ENCODE data around the gene RFNG. TPM values are rescaled to one million over a fixed set of nuclear protein-coding genes. Genes with fewer than 3 reads are reported as not detected.

The RFNG gene, protein sequence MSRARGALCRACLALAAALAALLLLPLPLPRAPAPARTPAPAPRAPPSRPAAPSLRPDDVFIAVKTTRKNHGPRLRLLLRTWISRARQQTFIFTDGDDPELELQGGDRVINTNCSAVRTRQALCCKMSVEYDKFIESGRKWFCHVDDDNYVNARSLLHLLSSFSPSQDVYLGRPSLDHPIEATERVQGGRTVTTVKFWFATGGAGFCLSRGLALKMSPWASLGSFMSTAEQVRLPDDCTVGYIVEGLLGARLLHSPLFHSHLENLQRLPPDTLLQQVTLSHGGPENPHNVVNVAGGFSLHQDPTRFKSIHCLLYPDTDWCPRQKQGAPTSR
- total RNA-seq (10 to 100 TPM; 12.5 to 66.5 (median 28.3) TPM), polyA plus RNA-seq (10 to 100 TPM; 22.5 to 55.2 (median 26.0) TPM)
- long read RNA-seq, donor 1, transcript RFNG-209 (1 exons, 2,886 nt): major isoform, 7 of 11 reads
- long read RNA-seq, donor 1, partial matches to known transcripts: 0 of 11 reads
- long read RNA-seq, donor 1, other reads (novel, unspliced or antisense): 0 of 11 reads
- long read RNA-seq, donor 2, transcript RFNG-209 (1 exons, 2,886 nt): major isoform, 6 of 12 reads
- long read RNA-seq, donor 2, partial matches to known transcripts: 0 of 12 reads
- long read RNA-seq, donor 2, other reads (novel, unspliced or antisense): 0 of 12 reads
- long read RNA-seq, donor 3, partial matches to known transcripts: 0 of 7 reads
- long read RNA-seq, donor 3, other reads (novel, unspliced or antisense): 0 of 7 reads
- long read RNA-seq, donor 4, partial matches to known transcripts: 0 of 1 reads
- long read RNA-seq, donor 4, other reads (novel, unspliced or antisense): 0 of 1 reads
- long read RNA-seq, donor 5, transcript RFNG-209 (1 exons, 2,886 nt): major isoform, 7 of 14 reads
- long read RNA-seq, donor 5, partial matches to known transcripts: 0 of 14 reads
- long read RNA-seq, donor 5, other reads (novel, unspliced or antisense): 0 of 14 reads
- long read RNA-seq, donor 6, transcript RFNG-201 (8 exons, 1,828 nt): major isoform, 15 of 209 reads
- long read RNA-seq, donor 6, transcript RFNG-209 (1 exons, 2,886 nt): minor isoform, 14 of 209 reads
- long read RNA-seq, donor 6, partial matches to known transcripts: 140 of 209 reads
- long read RNA-seq, donor 6, other reads (novel, unspliced or antisense): 37 of 209 reads
- long read RNA-seq, donor 7, transcript RFNG-209 (1 exons, 2,886 nt): major isoform, 9 of 17 reads
- long read RNA-seq, donor 7, partial matches to known transcripts: 0 of 17 reads
- long read RNA-seq, donor 7, other reads (novel, unspliced or antisense): 0 of 17 reads
- long read RNA-seq, donor 8, transcript RFNG-209 (1 exons, 2,886 nt): major isoform, 13 of 17 reads
- long read RNA-seq, donor 8, partial matches to known transcripts: 0 of 17 reads
- long read RNA-seq, donor 8, other reads (novel, unspliced or antisense): 0 of 17 reads
- long read RNA-seq, donor 9, transcript RFNG-209 (1 exons, 2,886 nt): major isoform, 15 of 22 reads
- long read RNA-seq, donor 9, transcript RFNG-201 (8 exons, 1,828 nt): minor isoform, 5 of 22 reads
- long read RNA-seq, donor 9, partial matches to known transcripts: 0 of 22 reads
- long read RNA-seq, donor 9, other reads (novel, unspliced or antisense): 0 of 22 reads
- long read RNA-seq, donor 10, partial matches to known transcripts: 0 of 4 reads
- long read RNA-seq, donor 10, other reads (novel, unspliced or antisense): 0 of 4 reads

DNA sequence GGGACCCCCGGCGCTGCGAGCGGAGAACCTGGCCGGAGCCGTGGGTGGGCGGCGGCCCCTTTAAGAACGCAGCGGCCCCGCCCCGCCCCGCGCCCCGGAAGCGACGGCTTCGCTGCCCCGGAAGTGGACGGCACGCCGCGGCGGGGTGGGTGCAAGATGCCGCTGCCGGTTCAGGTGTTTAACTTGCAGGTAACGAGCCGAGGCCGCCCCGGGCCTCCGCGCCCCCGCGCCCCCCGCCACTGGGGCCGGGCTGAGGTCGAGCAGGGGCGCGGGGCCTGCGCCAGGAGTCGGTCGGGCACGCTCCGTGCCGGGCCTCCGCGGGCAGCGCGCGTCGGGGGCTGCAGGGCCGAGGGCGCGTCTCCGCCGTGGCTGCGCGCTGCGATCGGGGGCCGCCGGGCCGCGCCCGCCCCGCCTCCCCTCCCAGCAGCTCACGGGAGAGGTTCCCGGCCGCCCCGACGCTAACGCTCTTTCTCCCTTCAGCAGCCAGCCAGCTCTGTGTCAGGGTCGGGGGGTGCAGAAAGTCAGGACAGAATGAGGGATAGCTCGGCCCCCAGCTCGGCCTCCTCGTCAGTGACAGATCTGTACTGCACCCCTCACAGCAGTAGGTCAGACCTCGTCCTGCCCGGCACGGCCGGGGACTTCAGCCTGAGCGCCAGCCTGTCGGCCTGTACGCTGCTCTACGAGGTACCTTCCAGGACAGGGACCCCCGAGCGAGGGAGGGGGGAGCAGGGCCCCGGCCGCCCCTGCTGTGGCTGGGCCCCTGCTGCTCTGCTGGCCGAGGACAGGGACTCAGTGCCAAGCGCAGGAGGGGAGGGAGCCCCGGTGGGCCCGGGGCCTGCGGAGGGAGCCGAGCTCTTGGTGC lies at the start of gene RFNG, which contains the start of gene GPS1:
Gene RFNG (minus strand): TSS at position 36 of the 862 bp plus-strand sequence. CDS start 45 bp downstream, outside the sequence.
Gene GPS1 (plus strand): TSS at position 123 of the 862 bp plus-strand sequence. CDS start 34 bp downstream, at position 157.
- Histone ChIP-seq H3K27me3 (no peaks in the 10 kb centered on the region), H3K4me1 (peaks cover 28 to 55% (median 48%) of the 10 kb centered on the region in 4 donors), H3K9me3 (no peaks in the 10 kb centered on the region), H3K4me3 (peak within 1 kb of the TSS; percentile 67 to 88 (median 86)), H3K36me3 (peaks cover 29 to 72% (median 68%) of the 10 kb centered on the region in 4 donors), H3K27ac (peak within 1 kb of the TSS; percentile 50 to 85 (median 82))
- 0 to 2% (median 1%) methylated on average over 30 to 94 of the region's 94 CpGs for WGBS, 5 donors
- TF ChIP-seq, protein P1, sequence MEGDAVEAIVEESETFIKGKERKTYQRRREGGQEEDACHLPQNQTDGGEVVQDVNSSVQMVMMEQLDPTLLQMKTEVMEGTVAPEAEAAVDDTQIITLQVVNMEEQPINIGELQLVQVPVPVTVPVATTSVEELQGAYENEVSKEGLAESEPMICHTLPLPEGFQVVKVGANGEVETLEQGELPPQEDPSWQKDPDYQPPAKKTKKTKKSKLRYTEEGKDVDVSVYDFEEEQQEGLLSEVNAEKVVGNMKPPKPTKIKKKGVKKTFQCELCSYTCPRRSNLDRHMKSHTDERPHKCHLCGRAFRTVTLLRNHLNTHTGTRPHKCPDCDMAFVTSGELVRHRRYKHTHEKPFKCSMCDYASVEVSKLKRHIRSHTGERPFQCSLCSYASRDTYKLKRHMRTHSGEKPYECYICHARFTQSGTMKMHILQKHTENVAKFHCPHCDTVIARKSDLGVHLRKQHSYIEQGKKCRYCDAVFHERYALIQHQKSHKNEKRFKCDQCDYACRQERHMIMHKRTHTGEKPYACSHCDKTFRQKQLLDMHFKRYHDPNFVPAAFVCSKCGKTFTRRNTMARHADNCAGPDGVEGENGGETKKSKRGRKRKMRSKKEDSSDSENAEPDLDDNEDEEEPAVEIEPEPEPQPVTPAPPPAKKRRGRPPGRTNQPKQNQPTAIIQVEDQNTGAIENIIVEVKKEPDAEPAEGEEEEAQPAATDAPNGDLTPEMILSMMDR (IDR thresholded peaks at IDR 0.05): no peak
- TF ChIP-seq POLR2A (IDR thresholded peaks at IDR 0.05) (no peak), EP300 (IDR thresholded peaks at IDR 0.05) (no peak), POLR2AphosphoS5 (IDR thresholded peaks at IDR 0.05) (peak; percentile 31 to 73 (median 40))
- intact Hi-C loops (cut with DNase I; ENCODE audit: low total_unique reads): no loop called here
- peak; percentile 82 to 93 for DNase-seq

DNA sequence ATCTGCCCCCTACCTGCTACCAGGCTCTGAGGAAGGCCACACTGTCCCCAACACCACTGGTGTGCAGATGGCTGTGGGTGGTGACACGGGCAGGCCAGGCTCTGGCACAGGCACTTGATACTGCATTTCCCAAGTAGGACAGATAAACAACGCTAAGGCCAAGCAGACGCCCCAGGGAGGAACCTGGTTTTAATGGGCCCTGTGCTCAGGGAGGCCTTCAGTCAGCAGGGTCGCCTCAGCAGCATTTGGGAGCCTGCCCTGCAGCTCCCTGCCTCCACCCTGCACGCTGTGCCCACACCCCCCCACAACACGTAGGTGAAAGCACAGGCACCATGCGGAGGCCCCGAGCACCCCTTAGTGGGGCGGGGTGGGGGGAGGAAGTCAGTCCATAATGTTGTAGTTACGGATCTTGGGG lies 49.7 kb upstream of the RFNG start:
- no peak for TF ChIP-seq POLR2A (IDR thresholded peaks at IDR 0.05)
- TF ChIP-seq EP300 (IDR thresholded peaks at IDR 0.05): no peak
- TF ChIP-seq POLR2AphosphoS5 (IDR thresholded peaks at IDR 0.05): no peak
- TF ChIP-seq, protein P1 (IDR thresholded peaks at IDR 0.05): no peak
- Histone ChIP-seq H3K4me3 (no peak overlapping the region), H3K4me1 (peaks cover 72 to 88% (median 85%) of the 10 kb centered on the region in 4 donors), H3K36me3 (peaks cover 0 to 1% (median under 1%) of the 10 kb centered on the region in 4 donors), H3K27ac (peak overlapping the region; percentile 65 to 98 (median 91)), H3K27me3 (no peaks in the 10 kb centered on the region), H3K9me3 (no peaks in the 10 kb centered on the region)
- WGBS, 5 donors: 26 to 52% (median 37%) methylated on average over 6 to 10 of the region's 10 CpGs
- DNase-seq: no peak
- intact Hi-C loops (cut with DNase I; ENCODE audit: low total_unique reads): no loop called here

DNA sequence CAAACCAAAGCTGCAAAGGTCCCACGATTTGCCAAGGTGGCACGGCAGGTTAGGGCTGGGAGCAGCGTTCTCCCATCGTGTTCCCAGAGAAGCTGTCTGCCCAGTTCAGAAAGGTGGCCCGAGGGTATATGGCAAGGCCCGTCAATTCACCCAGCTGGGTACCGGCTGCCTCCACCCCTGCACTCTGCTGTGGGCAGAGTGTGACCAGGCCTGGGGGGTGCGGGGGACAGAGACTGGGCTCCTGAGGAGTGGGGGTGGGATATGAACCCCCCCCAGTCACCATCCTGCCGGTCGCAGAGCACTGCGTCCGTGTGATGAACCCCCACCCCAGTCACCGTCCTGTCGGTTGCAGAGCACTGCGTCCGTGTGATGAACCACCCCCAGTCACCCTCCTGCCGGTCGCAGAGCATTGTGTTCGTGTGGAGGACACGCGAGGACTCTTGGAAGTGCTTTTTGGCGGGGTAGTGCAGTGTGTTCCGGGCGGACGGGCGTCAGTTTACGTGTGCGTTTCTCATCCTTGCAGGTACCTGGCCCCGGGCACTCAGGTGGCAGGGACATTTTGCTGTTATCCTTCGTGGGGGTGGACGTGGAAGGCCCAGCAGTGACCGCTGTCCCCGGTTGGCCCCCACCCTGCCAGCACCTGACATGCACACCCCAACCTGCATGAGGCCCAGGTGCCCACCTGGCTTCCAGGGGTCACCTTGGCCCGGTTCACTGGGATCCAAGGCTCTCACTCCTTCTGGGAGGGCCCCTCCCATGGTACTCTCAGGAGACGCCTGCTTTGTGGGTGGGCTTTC lies 49.1 kb upstream of the RFNG start:
- Histone ChIP-seq H3K36me3 (peaks cover 3 to 7% (median 6%) of the 10 kb centered on the region in 4 donors), H3K4me1 (peaks cover 69 to 88% (median 85%) of the 10 kb centered on the region in 4 donors), H3K4me3 (no peak overlapping the region), H3K27ac (peak overlapping the region; percentile 91 to 99 (median 97)), H3K9me3 (no peaks in the 10 kb centered on the region), H3K27me3 (no peaks in the 10 kb centered on the region)
- intact Hi-C loops (cut with DNase I; ENCODE audit: low total_unique reads): no loop called here
- TF ChIP-seq EP300 (IDR thresholded peaks at IDR 0.05) (no peak), POLR2AphosphoS5 (IDR thresholded peaks at IDR 0.05) (no peak), POLR2A (IDR thresholded peaks at IDR 0.05) (no peak)
- TF ChIP-seq, protein P1 (IDR thresholded peaks at IDR 0.05): no peak
- 83 to 88% (median 87%) methylated on average over 27 to 35 of the region's 35 CpGs for WGBS, 5 donors
- no peak for DNase-seq
